Activated CD4-positive, alpha-beta T cell treated with anti-CD3 and anti-CD28 coated beads, Interleukin-10, Interleukin-2, amounts not matched to agents 100 ng/mL and 50 ng/mL, durations not matched to agents 16 hours and 8 hours (primary cell): ENCODE results near the gene KCTD5.

Source experiments
- DNase-seq: peaks from one replicate; pipeline ENCODE4 v3.0.0-alpha.2; 2020

Gene KCTD5

DNA sequence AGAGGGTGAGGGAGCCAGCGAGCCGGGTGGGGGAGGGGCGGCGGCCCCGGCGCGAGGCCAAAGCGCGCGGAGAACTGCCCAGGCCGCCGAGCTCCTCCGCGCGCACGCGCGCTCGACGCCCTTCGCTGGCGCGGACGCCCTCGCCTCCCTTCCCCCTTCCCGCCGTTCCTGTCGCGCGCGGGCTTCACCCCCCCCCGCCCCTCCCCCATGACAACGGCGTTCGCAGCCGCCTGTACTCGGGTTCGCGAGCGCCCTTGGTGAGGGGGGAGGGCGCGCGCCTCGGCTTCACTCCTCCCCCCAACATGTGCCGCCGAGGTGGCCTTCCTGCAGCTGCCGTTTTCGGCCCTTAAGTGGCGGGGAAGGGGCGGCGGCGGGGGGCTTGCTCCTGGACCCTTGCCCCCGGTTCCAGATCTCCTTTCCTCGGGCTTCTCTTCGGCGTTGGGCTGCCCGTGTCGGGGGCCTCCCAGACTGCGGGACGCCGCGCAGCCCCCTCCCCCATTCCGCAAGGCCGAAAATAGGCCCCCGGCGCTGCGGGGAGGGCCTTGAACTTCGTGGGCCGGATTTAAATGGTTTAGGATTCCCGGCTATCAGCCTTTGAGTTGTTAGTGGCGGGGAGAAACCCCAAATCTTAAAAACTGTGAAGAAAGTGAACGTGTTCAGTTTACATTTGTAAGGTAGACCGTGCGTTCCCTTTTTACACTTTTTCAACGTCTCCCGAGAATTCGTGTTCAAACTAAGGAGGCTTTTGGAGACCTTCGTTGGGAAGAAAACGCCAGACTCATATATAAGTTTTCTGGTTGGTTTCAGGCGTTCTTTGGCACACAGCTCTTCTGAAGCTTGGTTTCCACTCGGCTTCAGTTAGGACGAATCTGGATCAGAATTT lies 70.8 kb downstream of the KCTD5 start:
- DNase-seq = peak; percentile 84

DNA sequence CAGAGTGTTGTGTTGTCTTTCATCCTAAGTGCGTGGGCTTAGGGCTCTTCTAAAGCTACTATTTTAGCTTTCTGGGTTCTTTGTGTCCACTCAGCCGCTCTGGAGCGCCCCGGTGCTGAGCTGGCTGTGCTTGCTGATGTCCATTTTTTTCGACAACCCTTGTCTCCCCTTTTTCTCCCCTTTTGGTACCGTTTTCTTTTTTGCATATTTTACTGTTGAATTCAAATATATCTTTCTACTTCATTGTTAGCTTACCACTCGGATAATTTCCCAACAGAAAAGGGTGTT lies 71.4 kb downstream of the KCTD5 start:
- no peak for DNase-seq

DNA sequence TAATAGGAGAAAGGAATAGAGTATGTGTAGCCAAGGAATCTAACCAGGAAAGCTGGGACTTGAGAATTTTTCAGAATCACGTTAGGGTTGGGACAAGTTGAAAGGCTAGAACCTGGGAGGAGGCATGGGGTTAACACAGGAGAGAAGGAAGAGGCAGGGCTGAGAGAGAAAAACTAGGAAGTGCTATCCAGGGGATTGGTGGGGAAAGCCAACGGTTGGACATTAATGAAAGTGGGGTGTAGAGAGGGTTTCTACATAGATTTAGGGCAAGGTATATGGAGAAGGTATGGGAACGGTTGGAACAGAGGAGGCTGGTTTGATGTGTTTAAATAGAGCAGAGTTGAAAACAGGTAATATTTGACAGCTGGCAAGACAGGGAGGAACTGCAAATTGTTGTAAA lies 72.8 kb downstream of the KCTD5 start:
- no peak for DNase-seq

DNA sequence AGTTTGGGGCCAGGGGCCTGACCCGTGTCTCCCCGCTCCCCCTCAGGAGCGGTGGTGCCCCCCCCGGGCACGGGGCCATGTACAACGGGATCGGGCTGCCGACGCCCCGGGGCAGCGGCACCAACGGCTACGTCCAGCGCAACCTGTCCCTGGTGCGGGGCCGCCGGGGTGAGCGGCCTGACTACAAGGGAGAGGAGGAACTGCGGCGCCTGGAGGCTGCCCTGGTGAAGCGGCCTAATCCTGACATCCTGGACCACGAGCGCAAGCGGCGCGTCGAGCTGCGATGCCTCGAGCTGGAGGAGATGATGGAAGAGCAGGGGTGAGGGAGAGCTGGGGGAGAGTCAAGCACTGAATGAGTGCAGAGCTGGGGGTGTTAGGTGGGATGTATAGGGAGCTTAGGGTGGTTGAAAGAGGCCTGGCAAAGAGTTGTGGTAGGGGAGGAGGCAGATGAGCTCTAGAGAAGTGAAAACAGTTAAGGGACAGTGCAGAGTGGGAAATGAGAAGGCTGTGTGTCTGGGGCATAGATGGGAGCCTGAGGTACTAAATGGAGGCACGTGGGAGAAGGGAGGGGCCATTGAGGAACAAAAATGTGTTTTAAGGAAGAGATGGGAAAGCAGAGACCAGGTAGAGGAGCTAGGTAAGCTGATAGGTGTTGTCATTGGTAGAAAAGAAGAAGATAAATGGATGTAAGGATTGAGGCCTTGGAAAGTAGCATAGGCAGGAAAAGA lies 74.1 kb downstream of the KCTD5 start:
- no peak for DNase-seq

DNA sequence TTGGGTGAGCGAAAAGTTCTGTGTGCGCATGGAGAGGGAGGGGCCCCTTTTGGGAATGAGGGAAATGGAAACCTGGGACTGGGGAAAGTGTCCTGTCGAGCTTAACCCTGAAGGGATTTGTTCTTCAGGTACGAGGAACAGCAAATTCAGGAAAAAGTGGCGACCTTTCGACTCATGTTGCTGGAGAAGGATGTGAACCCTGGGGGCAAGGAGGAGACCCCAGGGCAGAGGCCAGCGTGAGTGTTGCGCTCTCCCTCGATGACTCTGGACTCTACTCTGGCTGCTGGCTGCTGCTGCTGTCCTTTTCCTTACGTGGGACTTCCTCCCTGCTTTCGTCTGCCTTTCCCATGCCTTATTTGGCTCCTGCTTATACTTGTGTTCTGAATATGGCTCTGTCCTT lies 75.0 kb downstream of the KCTD5 start:
- DNase-seq = no peak
